Hepatocyte (in vitro differentiated cells): Measurements from ENCODE around the gene SEPTIN8.

Source experiments
- EZH2 ChIP-seq: fragments of 200-600 bp; sonication (generic); IDR thresholded peaks from 2 replicates; pipeline ENCODE4 v1.6.1; 2016; ENCODE audit warnings: antibody characterized with exemption, mild to moderate bottlenecking, borderline replicate concordance
- EZH2phosphoT487 ChIP-seq: fragments of 200-600 bp; sonication (generic); IDR thresholded peaks from one replicate; pipeline ENCODE4 v1.6.1; 2018; ENCODE audit warnings: antibody characterized with exemption, mild to moderate bottlenecking, low read depth, moderate library complexity; ENCODE audit not compliant: unreplicated experiment, severe bottlenecking
- TF ChIP-seq, protein P1 (sequence below): fragments of 200-600 bp; sonication (generic); IDR thresholded peaks from 2 replicates; pipeline ENCODE4 v1.5.1; 2016; ENCODE audit warnings: antibody characterized with exemption, mild to moderate bottlenecking; ENCODE audit not compliant: poor library complexity

GRCh38 chr5:132751444-132751843 is 25.6 kb downstream of the SEPTIN8 start:
- TF ChIP-seq, protein P1, sequence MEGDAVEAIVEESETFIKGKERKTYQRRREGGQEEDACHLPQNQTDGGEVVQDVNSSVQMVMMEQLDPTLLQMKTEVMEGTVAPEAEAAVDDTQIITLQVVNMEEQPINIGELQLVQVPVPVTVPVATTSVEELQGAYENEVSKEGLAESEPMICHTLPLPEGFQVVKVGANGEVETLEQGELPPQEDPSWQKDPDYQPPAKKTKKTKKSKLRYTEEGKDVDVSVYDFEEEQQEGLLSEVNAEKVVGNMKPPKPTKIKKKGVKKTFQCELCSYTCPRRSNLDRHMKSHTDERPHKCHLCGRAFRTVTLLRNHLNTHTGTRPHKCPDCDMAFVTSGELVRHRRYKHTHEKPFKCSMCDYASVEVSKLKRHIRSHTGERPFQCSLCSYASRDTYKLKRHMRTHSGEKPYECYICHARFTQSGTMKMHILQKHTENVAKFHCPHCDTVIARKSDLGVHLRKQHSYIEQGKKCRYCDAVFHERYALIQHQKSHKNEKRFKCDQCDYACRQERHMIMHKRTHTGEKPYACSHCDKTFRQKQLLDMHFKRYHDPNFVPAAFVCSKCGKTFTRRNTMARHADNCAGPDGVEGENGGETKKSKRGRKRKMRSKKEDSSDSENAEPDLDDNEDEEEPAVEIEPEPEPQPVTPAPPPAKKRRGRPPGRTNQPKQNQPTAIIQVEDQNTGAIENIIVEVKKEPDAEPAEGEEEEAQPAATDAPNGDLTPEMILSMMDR: no peak
- TF ChIP-seq EZH2 (no peak), EZH2phosphoT487 (no peak)
